Measurements from ENCODE around the gene MIEF2.
"Not testable (repeated sequence)": the region's sequence is repeated elsewhere in the genome, so short reads cannot be mapped to it uniquely, and the experiment has no call there.

The MIEF2 gene

DNA sequence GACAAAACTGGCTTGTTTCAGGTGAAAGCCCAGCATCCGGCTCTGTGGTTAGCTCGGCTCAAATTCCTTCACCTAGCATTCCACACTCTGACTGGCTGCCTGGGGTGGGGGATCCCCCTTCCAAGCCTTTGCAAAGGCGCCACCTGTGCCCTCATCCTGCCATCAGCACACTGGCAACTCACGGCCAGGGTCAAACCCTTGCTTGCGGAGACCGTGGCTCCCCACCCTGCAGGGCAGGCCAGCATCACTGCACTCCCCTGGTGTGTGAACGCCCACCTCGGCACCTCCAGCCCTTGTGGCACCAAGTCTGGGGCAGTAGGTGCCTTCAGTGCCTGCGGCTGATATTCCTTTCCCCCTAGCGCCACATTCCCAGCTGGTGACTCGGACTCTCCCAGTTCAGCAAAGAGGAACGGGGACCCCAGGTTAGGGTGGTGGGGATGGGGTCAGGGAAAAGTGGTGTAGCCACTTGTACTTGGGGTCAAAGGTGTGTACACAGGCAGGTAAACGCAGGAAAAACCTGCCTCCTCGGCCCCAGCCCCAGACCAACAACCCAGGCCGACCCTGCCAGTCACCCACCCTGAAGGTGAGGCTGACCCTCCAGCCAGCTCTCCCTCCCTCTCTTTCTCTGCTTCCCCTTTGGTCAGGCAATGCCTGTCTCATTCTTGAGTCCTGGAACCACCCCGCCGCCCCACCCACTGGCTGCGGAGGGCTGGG, 3.0 kb upstream of the MIEF2 start:
- no peak for DNase-seq

DNA sequence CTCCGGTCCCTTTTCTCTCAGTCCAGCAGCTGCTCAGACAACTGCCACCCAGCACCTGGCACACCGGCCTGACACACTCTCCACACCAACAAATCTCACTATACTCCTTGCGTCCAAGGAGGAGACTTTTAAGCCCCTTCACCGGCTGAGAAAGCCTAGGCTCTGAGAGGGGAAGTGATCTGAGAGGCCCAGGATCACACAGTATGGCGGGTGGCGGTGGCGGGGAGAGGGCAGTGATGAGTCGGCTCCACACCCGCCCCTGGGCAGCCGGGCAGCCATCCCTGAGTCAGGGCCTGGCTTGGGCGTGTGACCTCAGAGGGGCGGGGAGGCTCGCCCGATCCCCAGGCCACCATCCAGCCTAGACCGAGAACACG, 2.5 kb upstream of the MIEF2 start:
- DNase-seq = peak; percentile 77

DNA sequence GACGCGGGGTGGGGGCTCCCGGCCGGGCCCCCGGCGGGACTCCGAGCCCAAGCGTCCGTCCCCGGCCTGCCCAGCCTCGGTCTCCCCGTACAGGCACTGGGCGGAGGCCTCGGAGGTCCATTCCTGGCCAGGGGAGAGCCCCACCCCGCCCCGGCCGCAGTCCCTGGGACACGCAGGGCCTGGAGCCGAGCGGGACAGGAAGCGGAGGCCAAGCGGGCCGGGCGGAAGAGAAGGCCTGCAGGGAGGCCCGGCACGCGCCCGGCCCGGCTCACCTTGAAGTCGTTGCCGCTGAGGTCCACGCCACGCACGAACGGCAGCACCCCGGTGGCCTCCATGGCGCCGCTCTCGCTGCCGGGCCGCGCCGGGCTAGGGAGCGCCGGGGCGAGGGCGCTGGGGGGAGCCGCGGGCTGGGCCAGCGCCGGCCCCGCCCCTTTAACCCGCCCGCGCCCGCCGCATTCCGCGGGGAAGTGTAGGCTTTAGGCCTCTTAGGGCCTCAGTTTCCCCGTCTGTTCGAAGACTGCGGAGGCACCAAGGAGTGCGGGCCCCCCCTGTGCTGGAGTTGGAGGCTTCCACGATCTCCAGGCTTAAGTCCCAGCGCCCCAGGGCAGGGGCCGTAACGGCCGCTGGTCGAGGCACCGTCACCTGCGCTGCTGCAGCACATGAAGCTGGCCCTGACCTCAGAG, 2.0 kb upstream of the MIEF2 start, which contains the start of gene FLII:
TSS of gene FLII (minus strand) at position 383 of the 683 bp plus-strand sequence. CDS start at position 335, 48 bp downstream.
- DNase-seq = peak; percentile 59

DNA sequence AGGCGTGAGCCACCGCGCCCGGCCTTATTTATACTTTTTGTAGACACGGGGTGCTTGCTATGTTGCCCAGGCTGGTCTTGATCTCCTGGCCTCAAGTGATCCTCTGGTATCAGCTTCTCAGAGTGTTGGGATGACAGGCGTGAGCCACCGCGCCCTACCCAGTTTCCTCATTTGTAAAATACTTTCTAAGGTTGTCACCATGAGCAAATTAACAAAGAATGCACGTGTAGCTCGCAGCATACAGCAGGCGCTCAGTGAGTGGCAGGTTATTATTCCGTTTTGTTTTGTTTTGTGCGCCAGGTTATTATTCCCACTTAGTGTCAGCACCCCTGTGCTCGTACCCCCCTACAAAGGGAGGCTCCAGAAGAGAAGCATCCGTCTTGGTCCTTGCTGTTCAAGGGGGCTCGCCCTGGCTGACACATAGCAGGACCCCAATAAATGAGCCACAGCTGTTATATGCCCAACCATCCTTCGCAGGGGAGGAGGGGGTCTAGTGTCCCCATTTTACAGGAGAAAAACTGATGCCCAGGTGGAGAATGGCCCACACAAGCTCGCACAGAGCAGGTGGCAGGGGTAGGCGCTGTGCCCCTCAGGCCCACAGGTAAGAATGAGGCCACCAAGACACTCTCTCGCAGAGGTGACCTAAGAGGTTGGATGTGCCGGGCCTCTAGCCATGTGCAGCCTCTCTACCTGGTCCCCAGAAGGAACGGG, 686 bp upstream of the MIEF2 start:
- no peak for DNase-seq

DNA sequence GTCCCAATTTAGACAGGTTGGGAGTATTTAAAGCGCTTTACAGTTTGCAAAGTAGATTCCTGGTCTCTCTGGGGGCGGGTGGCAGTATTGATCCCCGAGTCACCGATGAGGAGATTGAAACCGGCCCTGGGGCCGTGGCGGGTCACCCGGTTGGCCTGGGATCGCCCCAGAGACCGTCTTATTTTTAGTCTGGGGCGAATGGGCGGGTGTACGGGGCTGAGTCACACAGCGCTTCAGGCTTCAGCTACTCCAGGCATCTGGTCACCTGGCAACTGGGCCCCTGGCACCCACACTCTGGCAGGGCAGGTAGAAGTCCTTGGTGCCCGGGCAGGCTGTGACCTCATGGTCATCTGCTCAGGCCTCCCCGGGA, 669 bp downstream of the MIEF2 start:
- DNase-seq = peak; percentile 21

DNA sequence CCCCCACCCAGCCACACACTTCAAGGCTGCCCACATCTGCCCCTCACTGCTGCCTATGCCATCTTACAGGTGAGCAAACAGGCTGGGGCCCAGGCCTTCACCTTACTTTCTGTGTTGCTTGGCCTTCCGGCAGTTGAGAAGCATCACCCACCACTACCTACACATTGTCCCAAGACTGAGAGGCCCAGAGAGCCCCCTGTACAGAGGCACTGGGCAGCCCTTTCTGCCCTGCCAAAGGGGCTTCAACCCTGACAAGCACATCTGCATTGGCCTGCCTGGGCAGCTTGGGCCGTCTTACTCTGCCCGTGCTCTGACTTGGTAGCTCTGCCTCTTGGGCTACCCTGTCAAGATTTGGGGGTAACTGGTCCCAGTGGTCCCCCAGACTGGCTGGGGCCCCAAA, 1.2 kb downstream of the MIEF2 start:
- no peak for DNase-seq

DNA sequence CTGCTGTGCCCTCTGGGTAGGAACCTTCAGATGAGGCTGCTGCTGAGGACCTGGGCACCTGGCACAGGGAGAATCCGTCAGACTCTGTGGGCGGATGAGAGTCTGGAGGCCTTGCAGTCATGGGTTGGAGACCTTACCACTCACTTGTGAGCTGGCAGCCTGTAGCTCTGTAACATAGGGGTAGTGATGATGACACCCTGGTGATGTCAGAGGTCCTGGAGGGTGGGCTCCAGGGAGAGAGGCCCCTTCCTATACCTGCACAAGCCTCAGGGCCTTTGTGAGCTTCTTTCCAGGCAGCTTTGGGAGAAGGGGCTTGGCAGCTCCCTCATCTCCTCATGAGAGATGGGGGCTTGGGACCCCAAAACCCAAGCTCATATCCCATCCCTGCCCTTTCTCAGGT, 1.6 kb downstream of the MIEF2 start:
- no peak for DNase-seq

DNA sequence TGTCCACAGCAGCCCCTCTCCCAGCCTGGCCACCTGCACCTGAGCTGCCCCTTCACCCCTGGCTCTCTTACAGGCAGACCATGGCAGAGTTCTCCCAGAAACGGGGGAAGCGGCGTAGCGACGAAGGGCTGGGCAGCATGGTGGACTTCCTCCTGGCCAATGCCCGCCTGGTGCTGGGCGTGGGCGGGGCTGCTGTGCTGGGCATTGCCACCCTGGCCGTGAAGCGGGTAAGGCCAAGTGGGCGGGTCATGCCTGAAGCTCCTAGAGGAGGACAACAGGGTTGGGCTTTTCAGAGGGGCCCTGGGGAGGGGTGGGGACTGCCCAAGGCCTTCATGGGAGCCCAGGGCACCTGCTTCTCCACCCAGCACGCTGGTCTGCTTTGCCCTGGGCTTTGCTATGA, 2.2 kb downstream of the MIEF2 start:
- no peak for DNase-seq

DNA sequence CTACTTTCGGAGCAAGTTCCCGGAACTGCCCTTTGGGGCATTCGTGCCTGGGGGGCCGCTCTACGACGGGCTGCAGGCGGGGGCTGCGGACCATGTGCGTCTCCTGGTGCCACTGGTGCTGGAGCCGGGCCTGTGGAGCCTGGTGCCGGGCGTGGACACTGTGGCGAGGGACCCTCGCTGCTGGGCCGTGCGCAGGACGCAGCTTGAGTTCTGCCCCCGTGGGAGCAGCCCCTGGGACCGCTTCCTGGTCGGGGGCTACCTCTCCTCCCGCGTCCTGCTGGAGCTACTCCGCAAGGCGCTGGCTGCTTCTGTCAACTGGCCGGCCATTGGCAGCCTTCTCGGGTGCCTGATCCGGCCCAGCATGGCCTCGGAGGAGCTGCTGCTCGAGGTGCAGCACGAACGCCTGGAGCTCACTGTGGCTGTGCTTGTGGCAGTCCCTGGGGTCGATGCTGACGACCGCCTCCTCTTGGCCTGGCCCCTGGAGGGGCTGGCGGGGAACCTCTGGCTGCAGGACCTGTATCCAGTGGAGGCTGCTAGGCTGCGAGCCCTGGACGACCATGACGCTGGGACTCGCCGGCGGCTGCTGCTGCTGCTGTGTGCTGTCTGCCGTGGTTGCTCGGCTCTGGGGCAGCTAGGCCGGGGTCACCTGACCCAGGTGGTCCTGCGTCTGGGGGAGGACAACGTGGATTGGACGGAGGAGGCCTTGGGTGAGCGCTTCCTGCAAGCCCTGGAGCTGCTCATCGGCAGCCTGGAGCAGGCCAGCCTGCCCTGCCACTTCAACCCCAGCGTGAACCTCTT, 3.6 kb downstream of the MIEF2 start:
- no peak for DNase-seq

DNA sequence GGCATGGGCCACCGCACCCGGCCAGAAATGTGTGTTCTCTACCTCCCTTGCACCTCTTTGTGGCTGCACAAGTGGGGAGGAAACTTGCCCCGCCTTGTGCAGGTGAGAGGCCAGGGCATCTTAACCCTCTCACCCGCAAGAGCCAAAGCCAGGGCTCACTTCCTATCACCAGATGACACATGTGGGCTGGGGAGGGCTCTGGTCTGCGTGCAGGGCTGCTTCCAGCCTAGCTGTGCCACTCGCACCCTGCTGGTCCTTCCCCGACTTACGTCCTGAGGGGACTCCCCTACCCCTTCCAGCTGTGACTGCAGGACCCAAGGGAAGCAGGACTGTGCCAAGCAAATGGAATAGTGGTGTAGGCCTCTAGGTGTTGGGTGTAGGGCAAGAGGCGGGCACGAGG, 6.9 kb downstream of the MIEF2 start:
- DNase-seq = no peak

DNA sequence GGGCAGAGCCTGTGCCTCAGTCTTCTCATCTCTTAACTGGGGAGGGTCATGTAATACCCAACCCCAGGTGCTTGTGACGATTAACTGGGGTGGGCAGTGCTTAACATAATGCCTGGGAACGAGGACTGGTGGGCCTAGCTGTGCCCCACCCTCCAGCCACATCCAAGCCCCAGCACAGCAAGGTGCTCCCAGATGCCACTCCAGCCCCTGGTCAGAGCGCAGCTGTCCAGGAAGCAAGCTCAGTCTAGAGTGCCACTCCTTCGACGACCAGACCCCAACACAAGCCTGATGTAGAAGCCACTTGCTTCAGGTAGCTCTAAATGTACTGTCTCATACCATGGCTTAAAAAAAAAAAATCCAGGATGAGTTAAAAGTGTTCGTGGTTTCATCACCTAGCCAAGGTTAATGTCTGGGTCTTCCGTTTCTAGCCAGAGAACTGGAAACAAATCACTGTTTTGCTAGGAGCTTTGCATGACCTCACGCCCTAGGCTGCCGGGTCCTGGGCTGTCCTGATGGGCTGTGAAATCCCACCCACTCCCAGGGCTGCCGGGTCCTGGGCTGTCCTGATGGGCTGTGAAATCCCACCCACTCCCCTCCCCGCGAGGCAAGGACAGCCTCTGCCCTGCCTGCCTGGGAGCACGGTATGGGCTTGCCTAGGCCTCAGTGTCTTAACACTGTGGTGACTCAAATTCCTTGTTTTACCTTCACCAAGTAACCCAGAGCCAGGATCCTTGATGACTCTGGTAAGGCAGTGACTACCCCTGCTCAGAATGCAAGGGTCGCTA, 7.7 kb downstream of the MIEF2 start:
- DNase-seq = peak; percentile 10

DNA sequence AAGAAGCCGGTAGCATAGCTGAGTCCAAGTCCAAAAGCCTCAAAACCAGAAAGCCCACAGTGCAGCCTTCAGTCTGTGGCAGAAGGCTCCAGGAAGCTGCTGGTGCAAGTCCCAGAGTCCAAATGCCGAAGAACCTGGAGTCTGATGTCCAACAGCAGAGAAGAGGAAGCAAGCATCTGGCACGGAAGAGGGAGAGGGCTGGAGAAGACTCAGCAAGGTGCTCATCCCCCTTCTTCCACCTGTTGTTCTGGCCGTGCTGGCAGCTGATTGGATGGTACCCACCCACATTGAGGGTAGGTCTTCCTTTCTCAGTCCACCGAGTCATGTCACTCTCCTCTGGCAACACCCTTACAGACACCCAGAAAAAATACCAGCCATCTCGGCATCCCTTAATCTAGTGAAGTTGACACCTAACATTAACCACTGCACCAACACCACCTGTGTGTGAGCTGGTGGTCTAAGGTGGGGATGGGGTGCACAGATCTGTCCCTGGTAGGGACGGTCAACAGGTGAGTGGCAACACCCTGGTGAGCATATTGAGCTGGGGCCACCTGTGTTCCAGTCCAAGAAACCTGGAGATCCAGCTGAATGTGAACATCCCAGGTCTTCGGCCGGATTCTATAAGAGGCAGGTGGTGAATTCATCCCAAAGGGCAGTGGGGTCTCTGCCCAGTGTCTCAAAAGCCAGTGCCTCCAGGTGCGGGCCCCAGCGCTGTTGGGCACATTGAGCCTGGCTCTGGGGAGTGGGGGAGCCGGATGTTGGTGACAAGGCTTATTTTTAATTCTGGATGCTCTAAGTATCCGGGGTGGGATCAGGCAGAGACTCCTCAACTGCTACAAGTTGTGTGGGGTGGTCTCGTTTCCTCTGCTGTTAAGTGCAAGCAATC, 9.8 kb downstream of the MIEF2 start:
- no peak for DNase-seq

DNA sequence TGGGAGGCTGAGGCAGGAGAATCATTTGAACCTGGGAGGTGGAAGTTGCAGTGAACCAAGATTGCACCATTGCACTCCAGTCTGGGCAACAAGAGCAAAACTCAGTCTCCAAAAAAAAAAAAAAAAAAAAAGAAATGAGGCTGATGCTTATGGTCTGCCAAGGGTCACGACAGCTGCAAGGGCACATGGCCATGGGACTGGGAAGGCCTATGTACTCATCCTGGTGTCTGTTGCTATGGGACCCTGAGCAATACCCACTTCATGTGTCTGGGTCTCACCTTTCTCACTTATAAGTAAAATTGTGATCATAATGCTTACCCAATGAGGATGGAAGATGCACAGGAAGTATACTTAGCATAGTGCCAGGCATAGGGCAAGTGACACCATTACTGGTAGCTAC, 16.6 kb downstream of the MIEF2 start:
- DNase-seq = no peak

DNA sequence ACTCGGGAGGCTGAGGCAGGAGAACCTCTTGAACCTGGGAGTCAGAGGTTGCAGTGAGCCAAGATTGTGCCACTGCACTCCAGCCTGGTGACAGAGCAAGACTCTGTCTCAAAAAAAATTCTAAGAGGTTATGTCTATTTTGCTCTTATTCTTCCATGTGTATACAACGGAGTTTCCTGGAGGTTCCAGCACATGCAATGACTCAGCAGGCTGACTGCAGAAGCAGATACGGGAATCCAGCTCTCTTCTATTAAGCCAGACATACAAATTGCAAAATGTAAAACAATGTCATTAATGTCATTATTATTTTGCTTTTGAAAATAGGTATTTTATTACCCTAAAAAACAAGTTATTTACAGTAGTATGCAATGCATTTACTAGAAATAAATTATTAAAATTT, 18.4 kb downstream of the MIEF2 start:
- no peak for DNase-seq

DNA sequence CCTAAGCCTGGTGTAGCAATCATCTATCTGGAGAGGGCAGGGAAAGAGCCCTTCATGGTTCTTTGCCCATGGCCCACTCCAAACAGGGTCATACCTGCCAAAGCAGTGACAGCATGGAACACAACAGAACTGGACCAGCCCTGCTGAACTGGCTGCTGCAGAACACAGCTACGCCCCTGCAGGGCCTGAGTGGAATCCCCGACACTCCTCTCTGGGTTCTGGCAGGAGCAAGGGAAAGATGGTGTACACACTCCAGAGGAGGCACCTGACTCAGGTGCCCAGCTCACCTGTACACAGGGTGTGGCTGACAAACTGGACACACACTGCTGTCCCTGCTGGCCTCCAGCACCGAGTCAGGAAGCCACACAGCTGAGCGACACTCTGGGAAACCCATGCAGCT, 19.8 kb downstream of the MIEF2 start:
- DNase-seq = no peak

DNA sequence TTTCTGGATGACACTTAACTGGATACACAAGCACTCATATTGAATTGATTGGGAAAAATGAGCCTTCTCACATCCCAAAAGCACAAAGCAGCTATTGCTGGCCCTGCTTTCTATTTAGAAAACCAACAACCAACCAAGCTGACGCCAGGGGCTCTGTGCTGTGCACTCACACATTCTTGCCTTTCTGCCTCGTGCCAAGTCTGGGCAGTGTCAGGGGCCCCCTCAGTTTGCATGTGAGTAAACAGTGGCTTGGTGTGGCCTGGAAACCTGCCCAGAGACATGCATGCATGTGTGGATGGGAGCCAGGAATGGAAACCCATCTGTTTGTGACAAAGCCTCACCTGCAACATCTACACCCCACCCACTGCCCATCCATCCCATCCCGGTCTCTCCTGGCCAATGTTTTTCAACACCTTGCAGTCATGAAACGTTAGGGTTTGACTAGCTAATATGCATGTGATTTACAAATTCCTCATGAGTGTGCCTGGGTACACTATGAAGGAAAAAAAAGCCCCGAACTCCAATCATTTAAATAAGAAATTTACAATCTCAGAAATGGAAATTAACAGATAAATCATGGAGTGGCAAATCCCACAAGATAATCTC, 20.4 kb downstream of the MIEF2 start:
- no peak for DNase-seq

DNA sequence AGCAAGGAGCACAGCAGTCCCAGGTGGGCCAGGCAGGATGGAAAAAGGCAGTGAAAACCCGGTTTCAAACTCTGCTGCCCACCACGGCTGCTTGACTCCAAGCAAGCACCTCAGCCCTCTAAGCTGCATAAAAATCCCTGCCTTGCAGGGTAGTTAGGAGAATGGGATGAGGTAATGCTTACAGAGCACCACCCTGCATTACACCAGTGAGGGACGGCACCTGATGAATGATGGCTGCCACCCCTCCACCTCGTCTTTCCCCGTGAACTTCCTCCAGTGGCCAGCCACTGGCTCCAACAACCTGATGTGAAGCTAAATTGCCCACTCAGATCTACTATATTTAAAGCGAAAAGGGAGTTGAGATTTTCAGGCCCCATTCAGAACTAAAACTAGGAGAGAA, 21.3 kb downstream of the MIEF2 start:
- DNase-seq = no peak

DNA sequence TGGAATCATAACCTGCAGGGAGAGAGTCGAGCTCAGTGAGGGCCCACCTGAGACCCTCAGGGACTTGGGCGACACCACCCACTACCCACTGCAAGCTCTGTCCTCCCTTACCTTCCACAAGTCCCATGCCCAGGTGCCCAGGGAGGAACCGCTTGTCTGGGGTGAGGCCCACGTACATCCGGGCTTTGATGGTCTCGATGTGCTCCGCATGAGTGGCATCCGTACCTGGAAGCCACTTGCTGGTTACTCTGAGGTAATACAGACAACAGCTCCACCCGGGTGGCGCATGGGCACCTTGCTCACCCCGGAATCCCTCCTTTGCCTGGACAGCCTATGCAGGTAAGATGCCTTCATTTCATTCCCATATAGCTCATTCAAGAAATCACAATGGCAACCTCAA, 24.8 kb downstream of the MIEF2 start:
- no peak for DNase-seq

DNA sequence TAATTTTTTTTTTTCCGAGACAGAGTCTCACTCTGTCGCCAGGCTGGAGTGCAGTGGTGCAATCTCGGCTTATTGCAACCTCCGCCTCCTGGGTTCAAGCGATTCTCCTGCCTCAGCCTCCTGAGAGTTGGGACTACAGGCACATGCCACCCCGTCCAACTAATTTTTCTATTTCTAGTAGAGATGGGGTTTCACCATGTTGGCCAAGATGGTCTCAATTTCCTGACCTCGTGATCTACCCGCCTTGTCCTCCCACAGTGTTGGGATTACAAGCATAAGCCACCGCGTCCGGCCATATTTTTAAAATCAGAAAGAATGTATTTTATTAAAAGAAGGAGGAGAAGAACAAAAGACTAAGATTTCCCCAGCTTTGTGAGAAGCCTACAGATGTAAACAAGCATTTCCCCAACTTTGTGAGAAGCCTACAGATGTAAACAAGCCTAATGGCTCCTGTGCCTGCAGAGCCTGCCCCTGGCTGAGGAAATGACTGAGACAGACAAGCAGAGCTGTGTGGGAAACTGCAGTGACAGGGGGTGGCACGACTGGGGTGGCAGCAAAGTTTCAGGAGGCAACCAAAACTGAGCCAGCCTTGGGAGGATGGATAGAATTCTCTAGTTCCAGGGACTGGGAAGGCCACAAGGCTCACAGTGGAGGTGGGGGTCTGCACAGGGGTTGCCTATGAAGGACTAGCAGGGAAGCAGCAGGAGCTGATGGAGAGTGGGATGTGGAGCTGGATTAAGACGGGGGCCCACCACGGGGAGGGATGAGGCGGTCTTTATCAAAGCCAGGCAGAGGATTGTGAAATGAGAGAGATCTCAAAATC, 31.5 kb downstream of the MIEF2 start:
- no peak for DNase-seq

DNA sequence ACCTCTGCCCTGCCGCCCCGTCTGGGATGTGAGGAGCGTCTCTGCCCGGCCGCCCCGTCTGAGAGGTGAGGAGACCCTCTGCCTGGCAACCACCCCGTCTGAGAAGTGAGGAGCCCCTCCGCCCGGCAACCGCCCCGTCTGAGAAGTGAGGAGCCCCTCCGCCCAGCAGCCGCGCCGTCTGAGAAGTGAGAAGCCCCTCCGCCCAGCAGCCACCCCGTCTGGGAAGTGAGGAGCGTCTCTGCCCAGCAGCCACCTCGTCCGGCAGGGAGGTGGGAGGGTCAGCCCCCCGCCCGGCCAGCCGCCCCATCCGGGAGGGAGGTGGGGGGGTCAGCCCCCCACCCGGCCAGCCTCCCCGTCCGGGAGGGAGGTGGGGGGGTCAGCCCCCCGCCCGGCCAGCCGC, 37.6 kb downstream of the MIEF2 start:
- DNase-seq = not testable (repeated sequence)
